Right lobe of liver (tissue), 4 donors: Measurements from ENCODE around the gene ZNF441.

ENCODE experiments used
- CTCF ChIP-seq, 4 donors: fragments of 200-600 bp in 3 of 4; fragments of 450-650 bp in 1 of 4; IDR thresholded peaks; one replicate each; pipeline versions ENCODE4 v1.5.1 to v1.8.0; 2016 to 2022; ENCODE audit warnings: antibody characterized with exemption in 4 of 4, mild to moderate bottlenecking in 2 of 4
- POLR2A ChIP-seq: fragments of 450-650 bp; IDR thresholded peaks from one replicate; pipeline ENCODE4 v1.6.1; 2017; ENCODE audit warnings: antibody characterized with exemption, mild to moderate bottlenecking
- donor health status: DM: no; HTN: no; CAD: no.
- donor health status: DM: no; HTN: no; CAD: no.
- donor health status: DM: no; HTN: yes; CAD: no.

GRCh38 chr19:11807099-11807380 lies 40.2 kb downstream of the ZNF441 start:
- TF ChIP-seq CTCF (IDR thresholded peaks at IDR 0.05): no peak
- no peak for TF ChIP-seq POLR2A
